MM.1S (cell line): ENCODE results near the gene PNPLA7.

Experiments
- CTCF ChIP-seq: fragments of 300-600 bp; sonication (generic); IDR thresholded peaks from 2 replicates; pipeline ENCODE4 v1.5.1; 2016; ENCODE audit warnings: antibody characterized with exemption, low read length, mixed read lengths
- EZH2 ChIP-seq: fragments of 300-600 bp; sonication (generic); optimal IDR thresholded peaks from 2 replicates; pipeline ENCODE3; 2017; ENCODE audit warnings: low read depth, mild to moderate bottlenecking, antibody characterized with exemption, low read length, mixed read lengths
- EZH2phosphoT487 ChIP-seq: fragments of 300-600 bp; sonication (generic); IDR thresholded peaks from 2 replicates; pipeline ENCODE4 v1.6.1; 2018; ENCODE audit warnings: antibody characterized with exemption, low read length

- TF ChIP-seq EZH2phosphoT487: no peak
- no peak for TF ChIP-seq CTCF
- no peak for TF ChIP-seq EZH2
These were observed 70.1 kb downstream of the PNPLA7 start for GRCh38 chr9:137479892-137480685.
